Measurements from ENCODE around the gene KRAS.

GRCh38 chr12:25187781-25188180 is 62.9 kb downstream of the KRAS start:
- TF ChIP-seq, protein P1, sequence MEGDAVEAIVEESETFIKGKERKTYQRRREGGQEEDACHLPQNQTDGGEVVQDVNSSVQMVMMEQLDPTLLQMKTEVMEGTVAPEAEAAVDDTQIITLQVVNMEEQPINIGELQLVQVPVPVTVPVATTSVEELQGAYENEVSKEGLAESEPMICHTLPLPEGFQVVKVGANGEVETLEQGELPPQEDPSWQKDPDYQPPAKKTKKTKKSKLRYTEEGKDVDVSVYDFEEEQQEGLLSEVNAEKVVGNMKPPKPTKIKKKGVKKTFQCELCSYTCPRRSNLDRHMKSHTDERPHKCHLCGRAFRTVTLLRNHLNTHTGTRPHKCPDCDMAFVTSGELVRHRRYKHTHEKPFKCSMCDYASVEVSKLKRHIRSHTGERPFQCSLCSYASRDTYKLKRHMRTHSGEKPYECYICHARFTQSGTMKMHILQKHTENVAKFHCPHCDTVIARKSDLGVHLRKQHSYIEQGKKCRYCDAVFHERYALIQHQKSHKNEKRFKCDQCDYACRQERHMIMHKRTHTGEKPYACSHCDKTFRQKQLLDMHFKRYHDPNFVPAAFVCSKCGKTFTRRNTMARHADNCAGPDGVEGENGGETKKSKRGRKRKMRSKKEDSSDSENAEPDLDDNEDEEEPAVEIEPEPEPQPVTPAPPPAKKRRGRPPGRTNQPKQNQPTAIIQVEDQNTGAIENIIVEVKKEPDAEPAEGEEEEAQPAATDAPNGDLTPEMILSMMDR (conservative IDR thresholded peaks at IDR 0.05; ENCODE audit: low read depth, low read length) = no peak
- TF ChIP-seq FOS (IDR thresholded peaks at IDR 0.05; ENCODE audit: low read depth, low read length) = peak; percentile 44; the same call in 1 of the 2 replicates
- TF ChIP-seq POLR2A (IDR thresholded peaks at IDR 0.05; ENCODE audit: low read depth, low read length) = no peak
- TF ChIP-seq RAD21 (IDR thresholded peaks at IDR 0.05; ENCODE audit: low read length) = no peak
- no peak for TF ChIP-seq CEBPB (IDR thresholded peaks at IDR 0.05; ENCODE audit: low read depth, low read length)
- TF ChIP-seq RFX5 (IDR thresholded peaks at IDR 0.05; ENCODE audit: low read depth, low read length) = no peak
- TF ChIP-seq MAFK (IDR thresholded peaks at IDR 0.05; ENCODE audit: low read depth, low read length) = no peak
- no peak for TF ChIP-seq BHLHE40 (IDR thresholded peaks at IDR 0.05; ENCODE audit: low read depth, low read length)
- TF ChIP-seq ELK1 (IDR thresholded peaks at IDR 0.05; ENCODE audit: borderline replicate concordance, low read depth, low read length) = no peak
